GM12891 (cell line): ENCODE results near the gene COPS7A.

Experiments
- DNase-seq: peaks from one replicate; pipeline ENCODE4 v3.0.0; 2011; ENCODE audit warnings: low spot score; ENCODE audit not compliant: insufficient read length
- FAIRE-seq: peaks from 2 replicates; lab custom pipeline; 2011; peaks lifted over from hg19 to GRCh38; lab: Jason Lieb, UNC
- PAX5 ChIP-seq: IDR thresholded peaks from 2 replicates; pipeline ENCODE4 v1.6.1; 2011; ENCODE audit warnings: low read length, moderate library complexity, mild to moderate bottlenecking; ENCODE audit not compliant: insufficient read depth, severe bottlenecking
- POLR2A ChIP-seq: IDR thresholded peaks from 2 replicates; pipeline ENCODE4 v1.6.1; 2011; ENCODE audit warnings: low read depth, low read length, control low read depth
- POLR2AphosphoS5 ChIP-seq: IDR thresholded peaks from 2 replicates; pipeline ENCODE4 v1.6.1; 2011; ENCODE audit warnings: low read depth, low read length, control low read depth
- POU2F2 ChIP-seq: IDR thresholded peaks from 2 replicates; pipeline ENCODE4 v1.6.1; 2011; ENCODE audit warnings: low read depth, mild to moderate bottlenecking, control low read depth, low read length, moderate library complexity
- SPI1 ChIP-seq: IDR thresholded peaks from 2 replicates; pipeline ENCODE4 v1.6.1; 2011; ENCODE audit warnings: low read depth, low read length, control low read depth
- TAF1 ChIP-seq: IDR thresholded peaks from 2 replicates; pipeline ENCODE4 v1.6.1; 2011; ENCODE audit warnings: low read depth, low read length, control low read depth

The COPS7A gene

GRCh38 chr12:6747216-6747615 lies 23.4 kb downstream of the COPS7A start:
- FAIRE-seq (no peak), DNase-seq (no peak)
- TF ChIP-seq POLR2AphosphoS5: no peak
- no peak for TF ChIP-seq POLR2A
- TF ChIP-seq SPI1: no peak
- no peak for TF ChIP-seq POU2F2
- TF ChIP-seq PAX5: no peak
- TF ChIP-seq TAF1: no peak

DNA sequence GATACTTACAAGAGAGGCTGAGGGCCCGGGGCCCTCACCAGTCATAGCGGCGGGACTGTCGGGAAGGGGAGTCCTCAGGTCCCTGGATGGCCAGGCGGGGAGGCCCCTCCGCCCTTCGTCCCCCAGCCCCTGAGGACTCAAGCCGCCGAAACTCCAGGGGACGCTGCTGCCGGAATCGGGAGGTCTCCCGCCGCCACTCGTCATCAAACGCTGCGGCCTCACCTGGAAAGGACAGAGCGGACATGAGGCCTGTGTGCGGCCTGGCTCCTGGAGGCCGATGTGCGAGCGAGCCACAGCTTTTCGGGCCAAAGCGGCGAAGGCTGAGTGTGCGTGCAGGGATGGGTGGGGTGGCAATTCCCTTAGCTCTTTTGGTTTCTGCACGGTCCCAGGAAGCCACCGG lies 24.9 kb downstream of the COPS7A start:
- TF ChIP-seq TAF1 (no peak), POU2F2 (no peak), PAX5 (no peak), POLR2AphosphoS5 (no peak), SPI1 (no peak)
- DNase-seq: no peak
- FAIRE-seq: no peak

GRCh38 chr12:6750506-6750905 lies 26.7 kb downstream of the COPS7A start:
- DNase-seq: no peak
- no peak for FAIRE-seq
- no peak for TF ChIP-seq PAX5
- no peak for TF ChIP-seq POLR2AphosphoS5
- no peak for TF ChIP-seq POLR2A
- TF ChIP-seq SPI1: no peak
- no peak for TF ChIP-seq TAF1
- no peak for TF ChIP-seq POU2F2

DNA sequence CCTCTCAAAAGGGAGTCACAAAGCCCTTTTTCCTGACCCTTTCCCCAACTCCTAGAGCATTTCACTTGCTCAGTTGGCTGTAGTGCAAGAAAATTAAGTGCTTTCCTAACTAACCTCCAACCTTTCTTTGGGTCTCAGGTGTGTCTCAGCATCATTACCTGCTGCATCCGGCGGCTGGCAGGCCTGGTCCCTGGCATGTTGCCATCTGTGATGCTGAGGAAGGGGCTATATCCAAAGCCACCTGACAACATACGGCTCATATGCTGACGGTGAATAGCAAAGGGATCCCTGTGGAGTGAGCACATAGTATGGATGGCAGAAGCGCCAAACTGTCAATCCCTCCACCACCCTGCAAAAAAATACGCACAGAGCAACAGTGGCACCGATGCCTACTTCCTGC lies 27.9 kb downstream of the COPS7A start:
- TF ChIP-seq POLR2AphosphoS5 (no peak), TAF1 (no peak), POLR2A (no peak), POU2F2 (no peak), PAX5 (no peak), SPI1 (no peak)
- no peak for DNase-seq
- peak; percentile 9 for FAIRE-seq

GRCh38 chr12:6752167-6752920 lies 28.5 kb downstream of the COPS7A start:
- TF ChIP-seq TAF1: no peak
- no peak for TF ChIP-seq POU2F2
- TF ChIP-seq PAX5: no peak
- no peak for TF ChIP-seq SPI1
- TF ChIP-seq POLR2A: no peak
- no peak for TF ChIP-seq POLR2AphosphoS5
- FAIRE-seq: peak; percentile 66
- no peak for DNase-seq

DNA sequence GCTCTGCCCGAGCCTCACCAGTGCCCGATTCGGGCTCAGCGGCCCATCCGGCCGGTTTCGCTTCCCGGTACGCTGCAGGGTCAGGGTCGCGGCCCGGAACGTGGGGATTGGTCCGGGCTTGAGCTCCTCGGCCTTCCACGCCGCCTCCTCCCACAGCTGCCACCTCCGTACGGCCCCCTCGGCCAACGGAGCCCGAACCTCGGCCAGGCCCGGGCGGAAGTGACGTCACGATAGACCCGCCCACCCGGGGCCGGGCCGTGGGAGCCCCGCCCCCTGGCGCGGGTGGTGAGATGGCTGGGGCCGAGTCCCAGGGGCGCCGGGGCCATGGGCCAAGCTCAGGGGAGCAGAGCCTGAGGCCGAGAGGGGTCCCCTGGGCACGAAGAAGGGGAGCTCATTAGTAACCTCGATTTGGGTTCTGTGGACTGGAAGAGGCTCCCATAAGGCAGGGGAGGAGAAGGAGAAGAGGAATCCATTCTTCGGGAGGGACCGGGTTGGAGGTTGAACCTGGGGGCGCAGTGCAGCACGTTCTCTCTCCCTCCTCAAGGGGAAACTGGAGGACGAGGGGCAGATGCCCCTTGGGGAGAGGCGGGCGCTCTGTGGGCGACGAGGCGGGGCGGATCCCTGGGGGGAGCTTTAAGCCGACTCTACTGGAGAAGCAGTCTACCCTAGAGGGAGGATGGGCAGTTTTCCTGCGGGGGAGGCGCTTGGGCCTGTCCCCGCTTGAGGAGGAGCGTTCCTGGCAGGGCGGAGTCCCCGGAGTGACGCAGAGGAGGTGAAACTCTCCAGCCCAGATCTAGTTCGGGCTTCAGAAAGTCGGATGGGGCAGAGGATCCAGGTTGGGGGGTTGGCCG lies 29.3 kb downstream of the COPS7A start, which contains the start of gene MLF2:
Gene MLF2, minus strand, starts transcription at position 221 of the 851 bp plus-strand sequence. CDS start 807 bp downstream, outside the sequence.
- peak; percentile 97 for FAIRE-seq

DNA sequence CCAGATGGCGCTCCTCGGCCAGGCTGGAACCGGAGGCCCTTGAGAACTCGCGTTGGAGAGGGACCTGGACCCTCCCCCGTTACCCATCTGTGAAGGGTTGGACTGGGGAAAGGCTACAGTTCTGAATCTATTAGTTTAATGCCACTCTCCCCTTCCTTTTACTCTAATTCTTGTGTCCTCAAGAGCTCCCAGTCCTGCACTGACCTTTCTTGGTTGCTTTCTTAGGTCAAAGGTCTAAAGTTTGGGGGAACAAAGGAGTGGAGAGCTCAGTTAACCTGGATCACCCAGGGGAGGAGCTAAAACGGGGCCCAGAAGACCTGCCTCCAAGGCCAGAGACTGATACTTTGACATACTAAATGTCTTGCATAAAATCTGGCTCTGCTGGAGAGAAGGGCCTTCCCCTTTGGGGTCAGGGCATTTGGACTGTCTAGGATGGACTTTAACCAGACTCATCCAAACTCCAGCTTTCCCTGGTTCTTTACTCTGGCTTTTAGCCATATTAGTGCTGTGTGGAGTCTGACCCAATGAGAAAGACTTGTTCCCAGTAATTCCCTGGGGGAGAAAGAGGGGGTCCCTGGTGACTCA lies 30.0 kb downstream of the COPS7A start:
- DNase-seq: no peak
- FAIRE-seq: no peak
- TF ChIP-seq POU2F2 (no peak), SPI1 (no peak), POLR2A (no peak), TAF1 (no peak), POLR2AphosphoS5 (no peak), PAX5 (peak; percentile 6)

More for the DNA sequence above, 29.3 kb downstream of the COPS7A start, which contains the start of gene MLF2:
- TF ChIP-seq TAF1 (peak; percentile 40; the same call in 1 of the 2 replicates), PAX5 (no peak), SPI1 (0 out of 2 replicates have a peak, but pooled peaks have one; percentile 5), POLR2A (peak; percentile 72), POU2F2 (0 out of 2 replicates have a peak, but pooled peaks have one; percentile 62), POLR2AphosphoS5 (peak; percentile 73; the same call in 1 of the 2 replicates)
- DNase-seq: peak; percentile 99

- DNase-seq (no peak), FAIRE-seq (no peak)
- TF ChIP-seq SPI1: no peak
- TF ChIP-seq POLR2A: no peak
- TF ChIP-seq PAX5: no peak
- TF ChIP-seq POLR2AphosphoS5: no peak
- no peak for TF ChIP-seq POU2F2
- no peak for TF ChIP-seq TAF1
Measured at GRCh38 chr12:6754411-6754810, 30.6 kb downstream of the COPS7A start.
